Neural progenitor cell (in vitro differentiated cells): ENCODE measurements around the gene ARHGAP22. TPM values are rescaled to one million over a fixed set of nuclear protein-coding genes. Genes with fewer than 3 reads are reported as not detected.

Experiments
- DNase-seq: peaks from one replicate; pipeline ENCODE4 v3.0.0-alpha.2; 2016; ENCODE audit warnings: low spot score
- H2AFZ ChIP-seq: fragments of 200-600 bp; sonication (generic); replicated peaks from 2 replicates; pipeline ENCODE4 v1.6.1; 2016; ENCODE audit warnings: antibody characterized with exemption
- H3F3A ChIP-seq: fragments of 200-600 bp; sonication (generic); 2 replicates; pipeline ENCODE4 v1.6.1; 2016; ENCODE audit warnings: antibody characterized with exemption, low read depth
- H3K27ac ChIP-seq: fragments of 200-600 bp; sonication (generic); 2 replicates; pipeline ENCODE4 v1.5.1; 2016; ENCODE audit warnings: mild to moderate bottlenecking
- H3K27me3 ChIP-seq: fragments of 200-600 bp; sonication (generic); 2 replicates; pipeline ENCODE4 v1.6.1; 2016; ENCODE audit warnings: mild to moderate bottlenecking, moderate library complexity
- H3K36me3 ChIP-seq: fragments of 200-600 bp; sonication (generic); 2 replicates; pipeline ENCODE4 v1.5.1; 2016
- H3K4me1 ChIP-seq: fragments of 200-600 bp; sonication (generic); 2 replicates; pipeline ENCODE4 v1.6.1; 2016; ENCODE audit warnings: mixed run types
- H3K4me2 ChIP-seq: fragments of 200-600 bp; sonication (generic); 2 replicates; pipeline ENCODE4 v1.6.1; 2016
- H3K4me3 ChIP-seq: fragments of 200-600 bp; sonication (generic); 2 replicates; pipeline ENCODE4 v1.5.1; 2016
- H3K79me2 ChIP-seq: fragments of 200-600 bp; sonication (generic); 2 replicates; pipeline ENCODE4 v1.6.1; 2016; ENCODE audit warnings: low read depth
- H3K9ac ChIP-seq: fragments of 200-600 bp; sonication (generic); 2 replicates; pipeline ENCODE4 v1.6.1; 2016
- H3K9me3 ChIP-seq: fragments of 200-600 bp; sonication (generic); 2 replicates; pipeline ENCODE4 v1.5.1; 2016; ENCODE audit warnings: low read depth
- H4K20me1 ChIP-seq: fragments of 200-600 bp; sonication (generic); 2 replicates; pipeline ENCODE4 v1.6.1; 2016; ENCODE audit warnings: low read depth
- H3K27ac Mint-ChIP-seq: 3 replicates; pipeline ENCODE4 v1.8.0; 2021; ENCODE audit warnings: mixed read lengths
- H3K27me3 Mint-ChIP-seq: 2 replicates; pipeline ENCODE4 v1.8.0; 2022; ENCODE audit warnings: low read depth, mild to moderate bottlenecking, inconsistent platforms, moderate library complexity, mixed read lengths; ENCODE audit not compliant: insufficient read depth
- H3K36me3 Mint-ChIP-seq: 3 replicates; pipeline ENCODE4 v1.8.0; 2021; ENCODE audit warnings: mixed read lengths
- H3K4me1 Mint-ChIP-seq: 3 replicates; pipeline ENCODE4 v1.8.0; 2021; ENCODE audit warnings: mixed read lengths
- H3K4me3 Mint-ChIP-seq: 3 replicates; pipeline ENCODE4 v1.8.0; 2021; ENCODE audit warnings: mild to moderate bottlenecking, moderate library complexity, mixed read lengths
- H3K9me3 Mint-ChIP-seq: 3 replicates; pipeline ENCODE4 v1.8.0; 2020; ENCODE audit warnings: mixed read lengths
- CTCF ChIP-seq: fragments of 200-600 bp; sonication (generic); IDR thresholded peaks from 2 replicates; pipeline ENCODE4 v1.5.1; 2017; ENCODE audit warnings: antibody characterized with exemption, mild to moderate bottlenecking
- EZH2 ChIP-seq: fragments of 200-600 bp; sonication (generic); IDR thresholded peaks from 2 replicates; pipeline ENCODE4 v1.6.1; 2017; ENCODE audit warnings: antibody characterized with exemption, mild to moderate bottlenecking, moderate library complexity
- EZH2phosphoT487 ChIP-seq: fragments of 200-600 bp; sonication (generic); IDR thresholded peaks from 2 replicates; pipeline ENCODE4 v1.6.1; 2017; ENCODE audit warnings: antibody characterized with exemption
- total RNA-seq: library from RNA; depleted of rRNA; stranded (reverse); fragments of >200 nt; gene quantifications from 2 replicates; pipeline ENCODE4 v1.2.3, GENCODE V29; 2015; ENCODE audit warnings: low replicate concordance

Gene ARHGAP22
- total RNA-seq, 1 donor from 2014 or later = 1.7 TPM

GRCh38 chr10:48465860-48466521 lies 138.9 kb downstream of the ARHGAP22 start:
- peaks cover 14% of the 10 kb centered on the region for H3K4me1 Mint-ChIP-seq
- no peak overlapping the region for H3K4me3 Mint-ChIP-seq
- no peaks in the 10 kb centered on the region for H3K36me3 Mint-ChIP-seq
- no peak for DNase-seq
- Histone ChIP-seq H3F3A (no peaks in the 10 kb centered on the region), H3K4me3 (no peak overlapping the region), H3K4me1 (peaks cover 25% of the 10 kb centered on the region), H2AFZ (no peak overlapping the region), H3K27me3 (peaks cover 17% of the 10 kb centered on the region), H3K27ac (no peak overlapping the region), H3K9me3 (no peaks in the 10 kb centered on the region), H3K9ac (no peak overlapping the region), H3K79me2 (no peaks in the 10 kb centered on the region), H4K20me1 (no peaks in the 10 kb centered on the region), H3K36me3 (no peaks in the 10 kb centered on the region), H3K4me2 (peak overlapping the region; percentile 42)
- no peak for TF ChIP-seq EZH2
- no peak for TF ChIP-seq CTCF
- TF ChIP-seq EZH2phosphoT487 = no peak
- peaks cover 7% of the 10 kb centered on the region for H3K27me3 Mint-ChIP-seq
- H3K27ac Mint-ChIP-seq = no peak overlapping the region
- no peaks in the 10 kb centered on the region for H3K9me3 Mint-ChIP-seq

DNA sequence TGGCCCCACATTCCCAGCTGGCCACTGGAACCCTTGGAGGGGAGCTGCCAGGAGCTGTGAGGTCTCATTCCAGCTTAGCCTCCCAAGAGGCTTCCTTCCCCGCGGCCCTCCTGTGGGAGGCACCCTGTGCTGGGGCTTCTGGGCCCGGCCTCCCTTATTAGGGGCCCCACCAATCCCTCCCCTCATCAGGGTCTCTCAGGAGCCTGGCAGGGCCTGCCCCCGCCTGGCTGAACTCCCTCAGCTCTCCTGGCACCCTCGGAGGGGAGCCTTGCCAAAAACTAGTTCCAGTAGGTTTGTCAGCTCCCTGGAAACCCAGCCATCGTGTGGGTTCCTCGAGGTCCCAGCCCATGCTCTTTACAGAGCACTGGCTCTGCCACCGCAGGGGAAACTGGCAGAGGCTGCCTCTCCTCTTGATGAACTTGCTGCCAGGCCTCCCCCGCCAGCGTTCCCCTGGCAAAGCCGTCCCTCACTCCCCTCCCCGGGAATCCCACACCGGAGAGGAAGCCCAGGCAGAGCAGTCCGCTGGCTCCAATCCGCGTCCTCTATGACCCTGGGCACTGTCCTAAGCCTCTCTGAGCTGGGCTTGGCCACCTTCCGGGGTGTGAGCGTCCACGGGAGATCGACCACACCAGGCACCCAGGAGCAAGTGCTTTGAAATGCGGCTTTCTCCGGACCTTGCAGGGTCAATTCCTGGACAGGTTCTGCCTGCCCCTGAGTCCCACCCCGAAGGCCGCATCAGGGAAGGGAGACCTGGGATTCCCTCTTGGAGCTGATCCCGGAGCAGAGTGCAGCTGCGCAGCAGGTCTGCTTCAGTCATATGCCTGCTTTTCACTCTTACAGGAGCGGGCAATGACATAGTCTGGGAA lies 139.8 kb downstream of the ARHGAP22 start:
- H3K4me1 Mint-ChIP-seq = peaks cover 14% of the 10 kb centered on the region
- H3K9me3 ChIP-seq = no peaks in the 10 kb centered on the region
- no peak overlapping the region for H3K27ac ChIP-seq
- H3F3A ChIP-seq = no peaks in the 10 kb centered on the region
- no peak overlapping the region for H3K9ac ChIP-seq
- no peak overlapping the region for H2AFZ ChIP-seq
- no peaks in the 10 kb centered on the region for H4K20me1 ChIP-seq
- H3K27me3 Mint-ChIP-seq = peaks cover 7% of the 10 kb centered on the region
- TF ChIP-seq EZH2phosphoT487 (no peak), CTCF (no peak), EZH2 (no peak)
- no peaks in the 10 kb centered on the region for H3K9me3 Mint-ChIP-seq
- H3K4me1 ChIP-seq = peaks cover 20% of the 10 kb centered on the region
- no peak overlapping the region for H3K4me3 Mint-ChIP-seq
- H3K36me3 Mint-ChIP-seq = no peaks in the 10 kb centered on the region
- H3K27ac Mint-ChIP-seq = no peak overlapping the region
- H3K4me2 ChIP-seq = no peak overlapping the region
- H3K4me3 ChIP-seq = no peak overlapping the region
- peak; percentile 23 for DNase-seq
- H3K36me3 ChIP-seq = no peaks in the 10 kb centered on the region
- no peaks in the 10 kb centered on the region for H3K79me2 ChIP-seq
- H3K27me3 ChIP-seq = peaks cover 17% of the 10 kb centered on the region

DNA sequence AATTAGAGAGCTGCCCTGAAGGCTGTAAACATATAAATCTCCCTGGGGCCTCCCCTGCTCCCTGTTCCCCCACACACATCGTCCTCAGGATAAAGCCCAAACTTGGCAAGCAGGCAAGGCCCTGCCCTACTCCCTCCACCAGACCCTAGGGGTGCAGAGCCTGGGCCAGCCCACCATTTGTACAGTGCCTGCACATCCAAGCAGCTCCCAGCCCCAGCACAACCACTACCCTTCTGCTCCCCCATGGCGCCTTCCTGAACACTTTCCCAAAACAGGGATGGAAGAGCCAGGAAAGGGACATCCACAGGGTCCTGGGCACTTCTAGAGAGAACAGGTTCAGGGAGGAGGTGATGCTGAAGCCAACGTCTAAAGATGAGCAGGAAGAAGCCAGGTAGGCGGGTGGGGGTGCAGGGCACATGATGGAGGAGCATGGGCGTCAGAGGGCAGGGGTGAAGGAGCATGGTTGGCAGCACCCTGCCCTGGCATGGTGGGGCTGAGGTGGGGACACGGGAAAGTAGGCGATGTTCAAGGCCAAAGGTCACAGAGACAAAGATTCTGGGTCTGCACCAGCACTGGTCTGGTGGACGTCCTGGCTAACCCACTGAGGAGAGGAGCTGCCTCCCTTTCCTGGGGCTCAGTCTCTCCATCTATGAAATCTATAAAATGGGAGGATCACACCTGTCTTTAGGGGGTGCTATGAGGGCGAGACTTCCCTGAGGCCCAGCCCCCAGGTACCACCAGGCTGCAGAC lies 140.6 kb downstream of the ARHGAP22 start:
- no peaks in the 10 kb centered on the region for H3K79me2 ChIP-seq
- DNase-seq = no peak
- no peaks in the 10 kb centered on the region for H4K20me1 ChIP-seq
- no peaks in the 10 kb centered on the region for H3K9me3 ChIP-seq
- H3K9ac ChIP-seq = no peak overlapping the region
- TF ChIP-seq EZH2phosphoT487 (no peak), CTCF (no peak), EZH2 (no peak)
- peaks cover 7% of the 10 kb centered on the region for H3K27me3 Mint-ChIP-seq
- H3K9me3 Mint-ChIP-seq = no peaks in the 10 kb centered on the region
- H3K4me1 Mint-ChIP-seq = peaks cover 10% of the 10 kb centered on the region
- H3K36me3 ChIP-seq = no peaks in the 10 kb centered on the region
- no peak overlapping the region for H3K4me2 ChIP-seq
- H3K4me1 ChIP-seq = peaks cover 12% of the 10 kb centered on the region
- no peaks in the 10 kb centered on the region for H3K36me3 Mint-ChIP-seq
- no peak overlapping the region for H3K27ac Mint-ChIP-seq
- no peaks in the 10 kb centered on the region for H3F3A ChIP-seq
- H2AFZ ChIP-seq = no peak overlapping the region
- no peak overlapping the region for H3K4me3 ChIP-seq
- no peak overlapping the region for H3K27ac ChIP-seq
- no peak overlapping the region for H3K4me3 Mint-ChIP-seq
- peaks cover 17% of the 10 kb centered on the region for H3K27me3 ChIP-seq
